ENCODE data around the gene TMEM108. TPM values are rescaled to one million over a fixed set of nuclear protein-coding genes. Genes with fewer than 3 reads are reported as not detected.

Gene TMEM108
- total and polyA plus RNA-seq, 8 donors: 0.37 to 2.1 (median 0.84) TPM; not detected in 2

DNA sequence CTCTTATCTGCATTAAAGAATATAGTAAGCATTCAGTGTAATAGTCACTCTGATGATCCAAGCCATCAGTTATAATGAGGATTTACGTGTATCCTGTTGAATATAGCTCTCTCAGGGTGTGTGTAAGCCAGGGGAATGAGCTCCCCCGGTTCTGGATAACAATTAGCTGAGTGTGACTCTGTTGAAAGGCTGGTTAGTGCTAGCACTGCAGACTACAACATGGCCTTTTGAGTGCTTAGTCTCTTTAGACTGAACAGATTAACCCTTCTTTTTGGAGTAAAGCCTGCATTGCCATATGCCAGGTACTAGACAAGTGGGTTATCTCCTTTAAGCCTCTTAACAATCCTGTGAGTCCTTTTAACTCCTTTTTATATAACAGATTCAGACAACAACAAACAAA is 119.5 kb downstream of the TMEM108 start:
- DNase-seq: no peak
- intact Hi-C loops (cut with DNase I; ENCODE audit: low total_unique reads): no loop called here
- TF ChIP-seq POLR2AphosphoS5 (IDR thresholded peaks at IDR 0.05) (no peak), EP300 (IDR thresholded peaks at IDR 0.05) (no peak), POLR2A (IDR thresholded peaks at IDR 0.05) (no peak)
- TF ChIP-seq, protein P1, sequence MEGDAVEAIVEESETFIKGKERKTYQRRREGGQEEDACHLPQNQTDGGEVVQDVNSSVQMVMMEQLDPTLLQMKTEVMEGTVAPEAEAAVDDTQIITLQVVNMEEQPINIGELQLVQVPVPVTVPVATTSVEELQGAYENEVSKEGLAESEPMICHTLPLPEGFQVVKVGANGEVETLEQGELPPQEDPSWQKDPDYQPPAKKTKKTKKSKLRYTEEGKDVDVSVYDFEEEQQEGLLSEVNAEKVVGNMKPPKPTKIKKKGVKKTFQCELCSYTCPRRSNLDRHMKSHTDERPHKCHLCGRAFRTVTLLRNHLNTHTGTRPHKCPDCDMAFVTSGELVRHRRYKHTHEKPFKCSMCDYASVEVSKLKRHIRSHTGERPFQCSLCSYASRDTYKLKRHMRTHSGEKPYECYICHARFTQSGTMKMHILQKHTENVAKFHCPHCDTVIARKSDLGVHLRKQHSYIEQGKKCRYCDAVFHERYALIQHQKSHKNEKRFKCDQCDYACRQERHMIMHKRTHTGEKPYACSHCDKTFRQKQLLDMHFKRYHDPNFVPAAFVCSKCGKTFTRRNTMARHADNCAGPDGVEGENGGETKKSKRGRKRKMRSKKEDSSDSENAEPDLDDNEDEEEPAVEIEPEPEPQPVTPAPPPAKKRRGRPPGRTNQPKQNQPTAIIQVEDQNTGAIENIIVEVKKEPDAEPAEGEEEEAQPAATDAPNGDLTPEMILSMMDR (IDR thresholded peaks at IDR 0.05): no peak
- no peak overlapping the region for H3K27ac ChIP-seq
- 75 to 83% (median 78%) methylated on average over 2 of the region's 2 CpGs for WGBS, 5 donors
- H3K36me3 ChIP-seq: no peaks in the 10 kb centered on the region
- H3K9me3 ChIP-seq: no peaks in the 10 kb centered on the region
- no peaks in the 10 kb centered on the region for H3K4me1 ChIP-seq
- H3K4me3 ChIP-seq: no peak overlapping the region
- H3K27me3 ChIP-seq: no peaks in the 10 kb centered on the region

DNA sequence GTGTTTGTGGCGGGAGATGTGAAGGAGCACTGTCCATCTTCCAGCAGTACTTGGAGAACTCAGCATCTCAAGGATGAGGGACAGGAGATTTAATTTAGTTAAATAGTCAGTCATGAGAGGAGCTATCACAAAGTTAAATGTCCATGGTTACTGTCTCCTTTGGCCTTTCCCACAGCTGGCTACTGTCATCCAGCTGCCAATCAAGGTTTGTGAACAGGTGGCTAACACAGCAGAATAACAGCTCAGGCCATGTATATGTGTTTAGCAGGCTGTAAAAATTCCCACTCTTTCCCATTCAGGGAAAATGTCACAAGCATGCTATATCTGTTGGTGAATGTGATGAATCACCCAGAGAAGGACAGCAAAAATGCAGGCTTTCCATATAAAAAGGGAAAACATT is 120.5 kb downstream of the TMEM108 start:
- no peaks in the 10 kb centered on the region for H3K36me3 ChIP-seq
- 83 to 100% (median 90%) methylated on average over 1 of the region's 1 CpG for WGBS, 5 donors
- intact Hi-C loops (cut with DNase I; ENCODE audit: low total_unique reads): no loop called here
- H3K27ac ChIP-seq: no peak overlapping the region
- no peak overlapping the region for H3K4me3 ChIP-seq
- H3K9me3 ChIP-seq: no peaks in the 10 kb centered on the region
- DNase-seq: no peak
- no peaks in the 10 kb centered on the region for H3K27me3 ChIP-seq
- TF ChIP-seq POLR2AphosphoS5 (IDR thresholded peaks at IDR 0.05) (no peak), POLR2A (IDR thresholded peaks at IDR 0.05) (no peak), EP300 (IDR thresholded peaks at IDR 0.05) (no peak)
- TF ChIP-seq, protein P1 (IDR thresholded peaks at IDR 0.05): no peak
- H3K4me1 ChIP-seq: no peaks in the 10 kb centered on the region

DNA sequence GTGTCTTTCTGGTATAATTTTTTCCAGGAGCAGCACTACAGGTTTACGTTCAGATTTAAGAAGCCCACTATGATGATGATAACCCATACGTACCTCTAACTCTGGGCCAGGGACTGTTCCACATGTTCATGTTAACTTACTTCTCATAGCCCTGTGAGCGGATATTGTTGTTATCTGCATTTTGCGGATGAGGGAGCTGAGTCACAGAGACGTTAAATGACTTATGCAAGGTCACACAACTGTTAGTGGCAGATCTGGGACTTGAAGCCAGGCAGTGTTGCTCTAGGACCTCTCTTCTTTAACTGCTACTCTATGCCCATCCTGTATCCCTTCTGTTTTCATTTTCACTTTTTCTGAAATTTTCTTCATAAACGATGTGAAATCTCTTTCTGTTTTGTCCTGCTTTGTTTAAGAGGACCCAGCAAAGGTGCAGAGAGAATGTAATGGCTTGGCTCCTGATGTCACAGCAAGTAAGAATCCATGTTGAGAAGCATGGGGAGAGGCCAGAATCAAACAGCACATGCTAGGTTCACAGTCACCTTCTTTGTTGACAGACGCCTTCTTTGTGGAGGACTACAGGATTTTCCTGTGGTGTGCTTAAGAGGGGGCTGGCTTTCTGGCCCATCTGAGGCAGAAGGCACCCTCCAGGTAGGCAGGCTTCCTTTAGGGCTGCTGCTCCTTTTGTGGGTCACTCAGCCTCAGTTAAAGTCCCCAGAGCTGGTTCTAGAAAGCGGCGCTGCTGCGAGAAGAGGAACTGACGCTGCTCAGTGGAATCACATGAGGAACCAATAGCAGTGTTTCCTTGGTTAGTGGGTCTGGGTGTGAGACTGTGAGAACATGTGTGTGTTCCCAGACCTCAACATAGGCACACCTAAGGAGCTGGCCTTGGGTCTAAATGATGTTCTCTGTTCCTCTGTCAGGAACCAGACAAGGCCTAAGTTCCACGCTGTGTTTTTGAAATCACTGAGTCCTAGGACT is 121.6 kb downstream of the TMEM108 start:
- intact Hi-C loops (cut with DNase I; ENCODE audit: low total_unique reads): no loop called here
- 86 to 89% (median 88%) methylated on average over 12 of the region's 12 CpGs for WGBS, 5 donors
- no peak overlapping the region for H3K4me3 ChIP-seq
- TF ChIP-seq EP300 (IDR thresholded peaks at IDR 0.05): no peak
- TF ChIP-seq POLR2AphosphoS5 (IDR thresholded peaks at IDR 0.05): no peak
- no peak for TF ChIP-seq POLR2A (IDR thresholded peaks at IDR 0.05)
- TF ChIP-seq, protein P1 (IDR thresholded peaks at IDR 0.05): no peak
- no peaks in the 10 kb centered on the region for H3K4me1 ChIP-seq
- no peaks in the 10 kb centered on the region for H3K9me3 ChIP-seq
- no peak for DNase-seq
- no peak overlapping the region for H3K27ac ChIP-seq
- no peaks in the 10 kb centered on the region for H3K36me3 ChIP-seq
- H3K27me3 ChIP-seq: no peaks in the 10 kb centered on the region

DNA sequence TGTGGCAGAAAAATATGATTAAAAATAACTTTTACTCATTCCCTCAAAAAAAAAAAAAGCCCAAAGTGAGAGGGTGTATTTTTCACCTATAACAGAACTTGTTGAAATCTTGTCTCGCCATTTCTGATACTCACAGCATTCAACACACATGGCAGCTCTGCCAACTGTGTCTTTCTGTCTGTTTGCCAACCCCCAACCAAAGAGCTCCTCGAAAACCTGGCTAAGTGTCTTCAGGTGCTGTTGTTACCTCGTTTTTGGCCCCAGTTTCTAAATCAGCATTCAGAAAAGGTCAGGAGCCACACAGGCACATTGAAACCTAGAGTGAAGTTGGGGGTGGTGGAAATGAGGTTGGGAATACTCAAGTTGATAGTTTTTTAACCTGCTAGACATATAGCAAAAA is 123.5 kb downstream of the TMEM108 start:
- no peaks in the 10 kb centered on the region for H3K36me3 ChIP-seq
- TF ChIP-seq, protein P1 (IDR thresholded peaks at IDR 0.05): no peak
- no peak for TF ChIP-seq POLR2AphosphoS5 (IDR thresholded peaks at IDR 0.05)
- 61 to 73% (median 71%) methylated on average over 3 of the region's 3 CpGs for WGBS, 5 donors
- H3K4me1 ChIP-seq: no peaks in the 10 kb centered on the region
- no peaks in the 10 kb centered on the region for H3K27me3 ChIP-seq
- intact Hi-C loops (cut with DNase I; ENCODE audit: low total_unique reads): no loop called here
- no peak for DNase-seq
- no peak overlapping the region for H3K27ac ChIP-seq
- no peak overlapping the region for H3K4me3 ChIP-seq
- H3K9me3 ChIP-seq: no peaks in the 10 kb centered on the region
